Endothelial cell of umbilical vein (primary cell): ENCODE results near the gene CD163. TPM values are rescaled to one million over a fixed set of nuclear protein-coding genes. Genes with fewer than 3 reads are reported as not detected.

Experiments used
- BruUV-seq: library from RNA; stranded (reverse); fragments of 400-500 nt; replicated peaks from 2 replicates; lab custom pipeline; 2021; lab: Mats Ljungman, UMichigan
- CTCF ChIA-PET: fragments of 300-600, 350-600 bp; sonication (Branson Sonifier 250); formaldehyde crosslinking; loops from one replicate; lab custom pipeline; 2021; ENCODE audit warnings: antibody characterized with exemption, inconsistent platforms; lab: Charles Lee
- POLR2A ChIA-PET: fragments of 300-600, 350-600 bp; sonication (Branson Sonifier 250); formaldehyde crosslinking; loops from one replicate; lab custom pipeline; 2021; ENCODE audit warnings: antibody characterized with exemption, inconsistent platforms; lab: Charles Lee
- DNase-seq: peaks from one replicate; pipeline ENCODE4 v3.0.0-alpha.2; 2011; ENCODE audit warnings: low read depth, low spot score
- FAIRE-seq: peaks from 2 replicates; lab custom pipeline; 2011; peaks lifted over from hg19 to GRCh38; lab: Jason Lieb, UNC
- H2AFZ ChIP-seq: 2 replicates; pipeline ENCODE4 v1.6.0; 2012; ENCODE audit warnings: low read depth, low read length, control low read depth, inconsistent platforms
- H3K27ac ChIP-seq: 2 replicates; pipeline ENCODE4 v1.5.1; 2011; ENCODE audit warnings: low read depth, mild to moderate bottlenecking, control low read depth, low read length, moderate library complexity; ENCODE audit not compliant: insufficient read depth
- H3K27me3 ChIP-seq, 2 experiments: 2 replicates each; pipeline versions ENCODE4 v1.6.0 to v1.6.1; 2011; ENCODE audit warnings: low read length in 2 of 2, mixed read lengths in 1 of 2; ENCODE audit not compliant: control insufficient read depth in 2 of 2, insufficient read depth in 2 of 2
- H3K36me3 ChIP-seq, 2 experiments: 2 replicates in 1 of 2; 3 replicates in 1 of 2; pipeline ENCODE4 v1.5.1; 2011; ENCODE audit warnings: low read length in 2 of 2, mild to moderate bottlenecking in 1 of 2, moderate library complexity in 1 of 2; ENCODE audit not compliant: control insufficient read depth in 2 of 2, insufficient read depth in 2 of 2; ENCODE audit errors: extremely low read depth in 1 of 2
- H3K4me1 ChIP-seq: 3 replicates; pipeline ENCODE4 v1.5.1; 2011; ENCODE audit warnings: mild to moderate bottlenecking, low read length; ENCODE audit not compliant: control insufficient read depth, insufficient read depth; ENCODE audit errors: extremely low read depth
- H3K4me2 ChIP-seq: 2 replicates; pipeline ENCODE4 v1.6.1; 2011; ENCODE audit warnings: low read length, control low read depth, mixed read lengths; ENCODE audit not compliant: insufficient read depth
- H3K4me3 ChIP-seq, 3 experiments: fragments of 200-600 bp in 1 of 3; sonication (generic), shearing (Covaris generic) in 1 of 3; replicated peaks in 1 of 3; 2 replicates each; pipeline ENCODE4 v1.5.1; 2011 to 2016; ENCODE audit warnings: control low read depth in 3 of 3, low read length in 3 of 3, mild to moderate bottlenecking in 2 of 3, inconsistent platforms in 1 of 3, low read depth in 1 of 3, moderate library complexity in 1 of 3; ENCODE audit not compliant: insufficient read depth in 1 of 3
- H3K79me2 ChIP-seq: 2 replicates; pipeline ENCODE4 v1.6.0; 2012; ENCODE audit warnings: low read length, inconsistent platforms; ENCODE audit not compliant: control insufficient read depth, insufficient read depth
- H3K9ac ChIP-seq: replicated peaks from 2 replicates; pipeline ENCODE3; 2011; ENCODE audit warnings: low read length, control low read depth; ENCODE audit not compliant: insufficient read depth; ENCODE audit errors: extremely low read depth
- H3K9me1 ChIP-seq: replicated peaks from 3 replicates; pipeline ENCODE4 v1.6.0; 2011; ENCODE audit warnings: mild to moderate bottlenecking, low read length; ENCODE audit not compliant: control insufficient read depth, insufficient read depth; ENCODE audit errors: extremely low read depth
- H3K9me3 ChIP-seq: replicated peaks from 2 replicates; pipeline ENCODE4 v1.5.1; 2012; ENCODE audit warnings: low read length, inconsistent platforms; ENCODE audit not compliant: control insufficient read depth, insufficient read depth
- H4K20me1 ChIP-seq: replicated peaks from 2 replicates; pipeline ENCODE3; 2011; ENCODE audit warnings: mild to moderate bottlenecking, low read length; ENCODE audit not compliant: control insufficient read depth, insufficient read depth; ENCODE audit errors: extremely low read depth
- EZH2 ChIP-seq: IDR thresholded peaks from 2 replicates; pipeline ENCODE4 v1.6.1; 2012; ENCODE audit warnings: borderline replicate concordance, low read depth, mild to moderate bottlenecking, moderate library complexity, low read length, inconsistent platforms; ENCODE audit not compliant: severe bottlenecking
- GATA2 ChIP-seq: IDR thresholded peaks from 2 replicates; pipeline ENCODE4 v1.7.0; 2011; ENCODE audit warnings: low read depth, mild to moderate bottlenecking, moderate library complexity, mixed read lengths, low read length; ENCODE audit not compliant: insufficient read length, insufficient read depth
- POLR2A ChIP-seq: IDR thresholded peaks from 2 replicates; pipeline ENCODE4 v1.6.1; 2012; ENCODE audit warnings: low read depth, mild to moderate bottlenecking, control low read depth, low read length
- dilution Hi-C: fragments of 300-500 bp; cut with MboI; formaldehyde crosslinking; loops from one replicate; pipeline ENCODE4 v1.15.0; 2019; ENCODE audit warnings: low sequenced_read_pairs; ENCODE audit not compliant: extremely low pct_ligation_motif_present
- intact Hi-C: fragments of 100-400 bp; cut with micrococcal nuclease; formaldehyde crosslinking; loops from one replicate; pipeline ENCODE4 v1.10.0; 2022
- polyA plus RNA-seq, 4 experiments: library from polyadenylated mRNA; depleted of rRNA in 3 of 4; stranded (reverse) in 3 of 4; unstranded in 1 of 4; fragments of >200 nt; gene quantifications; 2 replicates each; pipeline versions ENCODE4 v1.2.1 to v1.2.3, GENCODE V29; 2011 to 2012; ENCODE audit warnings: missing spikeins in 1 of 4
- total RNA-seq: library from RNA; stranded (reverse); gene quantifications from 2 replicates; pipeline ENCODE4 v1.2.3, GENCODE V29; 2021
- TF ChIP-seq, protein P1 (sequence below): IDR thresholded peaks from 2 replicates; pipeline ENCODE4 v1.6.1; 2011; ENCODE audit not compliant: insufficient read depth, insufficient read length
- TF ChIP-seq, protein P2 (sequence below), 2 donors: IDR thresholded peaks; 1 replicate in 1 of 2; 2 replicates in 1 of 2; pipeline ENCODE4 v1.5.1; 2011; ENCODE audit warnings: low read length in 2 of 2, mild to moderate bottlenecking in 2 of 2, moderate library complexity in 2 of 2, control low read depth in 1 of 2, inconsistent platforms in 1 of 2, low read depth in 1 of 2; ENCODE audit not compliant: insufficient read depth in 1 of 2; ENCODE audit errors: extremely low read depth in 1 of 2

CD163 gene
- total and polyA plus RNA-seq, 2 donors (not counting 3 experiments of a cell fraction or from before 2014, with no cell fraction given), result not detected

DNA sequence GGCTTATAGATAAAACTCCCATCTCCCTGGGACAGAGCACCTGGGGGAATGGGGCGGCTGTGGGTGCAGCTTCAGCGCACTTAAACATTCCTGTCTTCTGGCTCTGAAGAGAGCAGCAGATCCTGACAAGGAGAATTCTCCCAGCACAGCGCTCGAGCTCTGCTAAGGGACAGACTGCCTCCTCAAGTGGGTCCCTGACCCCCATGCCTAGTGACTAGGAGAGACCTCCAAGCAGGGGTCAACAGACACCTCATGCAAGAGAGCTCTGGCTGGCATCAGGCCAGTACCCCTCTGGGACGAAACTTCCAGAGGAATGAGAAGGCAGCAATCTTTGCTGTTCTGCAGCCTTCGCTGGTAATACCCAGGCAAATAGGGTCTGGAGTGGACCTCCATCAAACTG lies 31.5 kb downstream of the CD163 start:
- TF ChIP-seq EZH2 (no peak), POLR2A (no peak), GATA2 (no peak)
- TF ChIP-seq, protein P1, sequence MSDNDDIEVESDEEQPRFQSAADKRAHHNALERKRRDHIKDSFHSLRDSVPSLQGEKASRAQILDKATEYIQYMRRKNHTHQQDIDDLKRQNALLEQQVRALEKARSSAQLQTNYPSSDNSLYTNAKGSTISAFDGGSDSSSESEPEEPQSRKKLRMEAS, result no peak
- TF ChIP-seq, protein P2, sequence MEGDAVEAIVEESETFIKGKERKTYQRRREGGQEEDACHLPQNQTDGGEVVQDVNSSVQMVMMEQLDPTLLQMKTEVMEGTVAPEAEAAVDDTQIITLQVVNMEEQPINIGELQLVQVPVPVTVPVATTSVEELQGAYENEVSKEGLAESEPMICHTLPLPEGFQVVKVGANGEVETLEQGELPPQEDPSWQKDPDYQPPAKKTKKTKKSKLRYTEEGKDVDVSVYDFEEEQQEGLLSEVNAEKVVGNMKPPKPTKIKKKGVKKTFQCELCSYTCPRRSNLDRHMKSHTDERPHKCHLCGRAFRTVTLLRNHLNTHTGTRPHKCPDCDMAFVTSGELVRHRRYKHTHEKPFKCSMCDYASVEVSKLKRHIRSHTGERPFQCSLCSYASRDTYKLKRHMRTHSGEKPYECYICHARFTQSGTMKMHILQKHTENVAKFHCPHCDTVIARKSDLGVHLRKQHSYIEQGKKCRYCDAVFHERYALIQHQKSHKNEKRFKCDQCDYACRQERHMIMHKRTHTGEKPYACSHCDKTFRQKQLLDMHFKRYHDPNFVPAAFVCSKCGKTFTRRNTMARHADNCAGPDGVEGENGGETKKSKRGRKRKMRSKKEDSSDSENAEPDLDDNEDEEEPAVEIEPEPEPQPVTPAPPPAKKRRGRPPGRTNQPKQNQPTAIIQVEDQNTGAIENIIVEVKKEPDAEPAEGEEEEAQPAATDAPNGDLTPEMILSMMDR (IDR thresholded peaks at IDR 0.05; ENCODE audit: extremely low read depth in 1 of 2, insufficient read depth in 1 of 2, low read depth in 1 of 2, low read length in 2 of 2), result no peak
- no peak for FAIRE-seq
- Histone ChIP-seq H3K27ac (no peak overlapping the region), H3K27me3 (peaks cover 1 to 7% of the 10 kb centered on the region in 2 experiments), H3K9me1 (no peaks in the 10 kb centered on the region), H3K4me2 (no peak overlapping the region), H3K9me3 (no peaks in the 10 kb centered on the region), H2AFZ (no peak overlapping the region), H3K9ac (no peak overlapping the region), H3K4me1 (no peaks in the 10 kb centered on the region), H3K79me2 (no peaks in the 10 kb centered on the region), H3K4me3 (no peak overlapping the region), H3K36me3 (no peaks in the 10 kb centered on the region), H4K20me1 (no peaks in the 10 kb centered on the region)
- dilution Hi-C loops, result no loop called here
- no peak for DNase-seq
- POLR2A ChIA-PET, result no interaction called here
- intact Hi-C loops, result no loop called here
- CTCF ChIA-PET, result no interaction called here
- no TSS peak for BruUV-seq
